ENCODE results near the gene MNX1. TPM values are rescaled to one million over a fixed set of nuclear protein-coding genes. Genes with fewer than 3 reads are reported as not detected.

Gene MNX1
- total and polyA plus RNA-seq, 4 donors = 0.08 TPM; not detected in 3

GRCh38 chr7:157019718-157020451 lies 9.4 kb upstream of the MNX1 start:
- WGBS = 12% methylated on average over 25 of the region's 25 CpGs
- no peak for DNase-seq (ENCODE audit: low spot score)
- TF ChIP-seq CTCF (IDR thresholded peaks at IDR 0.05; ENCODE audit: low read depth, low read length, missing input control) (no peak), RAD21 (IDR thresholded peaks at IDR 0.05) (no peak), FOXA2 (IDR thresholded peaks at IDR 0.05) (no peak), GABPA (IDR thresholded peaks at IDR 0.05 in 1 of 2, conservative IDR thresholded peaks at IDR 0.05 in 1 of 2) (no peak), YY1 (IDR thresholded peaks at IDR 0.05) (no peak), TAF1 (conservative IDR thresholded peaks at IDR 0.05) (no peak), RXRA (IDR thresholded peaks at IDR 0.05) (no peak), MAX (IDR thresholded peaks at IDR 0.05) (no peak), HNF4A (conservative IDR thresholded peaks at IDR 0.05) (no peak), NR2F2 (IDR thresholded peaks at IDR 0.05) (no peak), FOXA1 (IDR thresholded peaks at IDR 0.05) (no peak), ZBTB33 (IDR thresholded peaks at IDR 0.05) (no peak), EGR1 (IDR thresholded peaks at IDR 0.05; ENCODE audit: low read depth in 2 of 2) (no peak)
- Histone ChIP-seq H3K4me3 (ENCODE audit: low read depth in 1 of 3, low read length in 3 of 3) (no peak overlapping the region), H3K27ac (ENCODE audit: low read depth in 1 of 2, low read length in 2 of 2) (no peak overlapping the region), H3K9ac (ENCODE audit: low read depth in 1 of 2, low read length in 2 of 2) (no peak overlapping the region), H3K36me3 (ENCODE audit: control insufficient read depth in 4 of 4, insufficient read depth in 3 of 4, low read depth in 1 of 4, low read length in 3 of 4) (no peaks in the 10 kb centered on the region), H3K9me3 (ENCODE audit: control insufficient read depth in 4 of 4, low read length in 3 of 4) (peaks cover 0 to 3% (median 1%) of the 10 kb centered on the region in 4 donors), H3K27me3 (ENCODE audit: control insufficient read depth in 4 of 4, insufficient read depth in 4 of 4, low read length in 3 of 4) (peaks cover 13 to 37% (median 31%) of the 10 kb centered on the region in 4 donors), H3K4me1 (ENCODE audit: control insufficient read depth in 4 of 4, insufficient read depth in 4 of 4, low read length in 3 of 4) (peaks cover 0 to 24% (median 11%) of the 10 kb centered on the region in 4 donors)

- no peak for TF ChIP-seq REST (IDR thresholded peaks at IDR 0.05)
- no peak for TF ChIP-seq TAF1 (conservative IDR thresholded peaks at IDR 0.05)
- no peak for TF ChIP-seq ZBTB33 (IDR thresholded peaks at IDR 0.05)
- no peak for TF ChIP-seq ATF3 (IDR thresholded peaks at IDR 0.05)
- no peak for TF ChIP-seq HNF4A (conservative IDR thresholded peaks at IDR 0.05)
- no peak for TF ChIP-seq EGR1 (IDR thresholded peaks at IDR 0.05; ENCODE audit: low read depth in 2 of 2)
- H3K9ac ChIP-seq (ENCODE audit: low read depth in 1 of 2, low read length in 2 of 2) = no peak overlapping the region
- peaks cover 13 to 36% (median 30%) of the 10 kb centered on the region in 4 donors for H3K27me3 ChIP-seq (ENCODE audit: control insufficient read depth in 4 of 4, insufficient read depth in 4 of 4, low read length in 3 of 4)
- peaks cover 0 to 2% (median 0%) of the 10 kb centered on the region in 4 donors for H3K9me3 ChIP-seq (ENCODE audit: control insufficient read depth in 4 of 4, low read length in 3 of 4)
- H3K4me3 ChIP-seq (ENCODE audit: low read depth in 1 of 3, low read length in 3 of 3) = no peak overlapping the region
- no peak overlapping the region for H3K27ac ChIP-seq (ENCODE audit: low read depth in 1 of 2, low read length in 2 of 2)
- DNase-seq (ENCODE audit: low spot score) = no peak
- H3K4me1 ChIP-seq (ENCODE audit: control insufficient read depth in 4 of 4, insufficient read depth in 4 of 4, low read length in 3 of 4) = peaks cover 0 to 24% (median 11%) of the 10 kb centered on the region in 4 donors
- WGBS = 3% methylated on average over 50 of the region's 50 CpGs
- no peaks in the 10 kb centered on the region for H3K36me3 ChIP-seq (ENCODE audit: control insufficient read depth in 4 of 4, insufficient read depth in 3 of 4, low read depth in 1 of 4, low read length in 3 of 4)
Observed at GRCh38 chr7:157018997-157019608, 8.6 kb upstream of the MNX1 start.

Measured in liver (tissue), 9 donors.